DMS79 treated with DMSO at 0.1 percent for 48 hours (cell line): Measurements from ENCODE around the gene DMRTB1.
A peak's percentile ranks its signal among the peaks of the same experiment; 100 is the strongest.

ENCODE experiments used
- DNase-seq: peaks from one replicate; lab custom pipeline; 2025; lab: John Stamatoyannopoulos, UW

Gene DMRTB1

DNA sequence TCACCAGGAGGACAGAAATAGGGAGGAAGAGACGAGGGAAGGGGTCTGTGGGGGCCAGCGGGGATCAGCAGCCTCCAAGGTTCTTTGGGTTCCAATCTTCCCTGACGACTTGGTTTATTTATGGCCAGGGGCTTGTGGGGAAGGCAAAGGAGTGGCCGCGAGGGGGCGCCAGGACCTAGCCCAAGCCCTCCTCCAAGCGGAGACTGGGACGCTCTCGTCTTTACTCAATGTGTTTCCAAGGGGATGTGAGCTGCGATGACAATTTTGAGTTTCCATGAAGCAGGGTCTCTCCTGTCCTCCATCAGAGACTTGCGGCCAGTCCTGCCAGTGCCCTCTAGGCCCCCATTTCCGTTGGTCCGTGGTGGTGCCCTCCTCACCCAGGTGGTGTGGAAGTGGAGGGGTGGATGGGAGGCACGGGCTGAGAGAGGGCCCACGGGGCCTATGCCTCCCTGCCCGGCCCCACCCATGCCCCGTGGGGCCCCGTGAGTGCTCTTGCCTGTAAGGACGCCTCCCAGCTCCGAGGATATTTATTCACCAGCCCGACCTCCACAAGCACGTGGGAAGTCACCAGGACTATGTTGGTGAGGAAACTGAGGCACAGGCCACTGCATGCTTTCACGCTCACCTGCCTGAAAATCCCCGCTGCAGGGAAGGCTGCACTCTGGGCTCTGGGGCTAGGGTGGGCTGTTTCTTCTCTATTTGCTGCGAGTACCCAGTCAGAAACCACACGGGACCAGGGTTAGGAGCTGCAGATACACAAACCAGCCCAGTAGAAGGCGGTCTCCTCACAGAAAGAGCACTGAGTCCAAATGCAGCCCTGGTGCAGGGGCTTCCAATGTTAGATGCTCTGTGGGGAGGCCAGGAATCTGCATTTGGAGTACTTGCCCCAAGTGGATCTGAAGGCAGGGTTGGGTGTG lies 26.5 kb downstream of the DMRTB1 start:
- DNase-seq = peak; percentile 79

DNA sequence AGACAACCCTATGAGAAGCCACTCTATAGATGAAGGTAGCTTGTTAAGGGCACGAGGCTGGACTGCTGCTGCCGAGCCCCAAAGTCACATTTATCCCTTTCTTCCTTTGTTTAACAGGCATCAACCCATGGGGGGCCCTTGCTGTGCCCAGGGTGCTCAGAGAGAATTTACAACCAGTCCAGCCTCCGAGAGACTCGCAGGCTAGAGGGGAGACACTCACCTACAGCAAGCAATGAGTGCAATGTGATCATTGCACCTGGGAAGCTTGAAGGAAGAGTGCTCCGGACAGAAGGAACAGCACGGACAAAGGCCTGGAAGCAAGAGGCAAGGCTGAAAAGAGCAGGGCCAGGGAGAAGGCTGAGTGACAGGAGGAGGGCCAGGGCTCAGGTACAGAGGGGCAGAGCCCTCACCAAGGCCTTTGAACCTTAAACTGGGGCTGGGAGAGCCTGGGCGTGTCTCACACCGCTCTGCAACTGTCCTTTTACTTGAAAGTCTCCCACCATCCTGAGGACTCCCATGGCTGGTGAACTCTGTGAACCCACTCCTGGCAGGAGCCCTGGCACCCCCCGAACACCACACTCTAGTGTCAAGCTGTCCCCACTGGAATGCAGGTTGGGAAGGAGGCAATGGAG lies 27.3 kb downstream of the DMRTB1 start:
- DNase-seq = no peak

DNA sequence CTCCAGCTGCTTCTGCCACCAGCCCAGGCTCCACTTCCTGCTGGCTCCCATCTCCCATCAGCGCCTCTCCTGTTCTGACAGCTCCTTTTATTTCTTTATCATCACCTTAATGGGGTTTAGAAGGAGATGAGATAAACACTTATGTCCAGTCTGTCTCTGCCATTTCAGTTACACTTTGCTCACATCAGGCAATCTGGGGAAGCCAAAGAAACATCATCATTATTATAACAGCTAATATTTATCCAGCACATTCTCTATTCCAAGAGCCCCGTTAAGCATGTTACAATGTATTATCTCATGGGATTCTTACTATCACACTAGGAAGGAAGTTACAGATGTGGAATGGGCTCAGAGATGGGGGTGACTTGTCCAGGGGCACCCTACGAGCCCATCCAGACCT lies 31.2 kb downstream of the DMRTB1 start:
- no peak for DNase-seq

- no peak for DNase-seq
These were observed 36.6 kb downstream of the DMRTB1 start for GRCh38 chr1:53495633-53496345.

DNA sequence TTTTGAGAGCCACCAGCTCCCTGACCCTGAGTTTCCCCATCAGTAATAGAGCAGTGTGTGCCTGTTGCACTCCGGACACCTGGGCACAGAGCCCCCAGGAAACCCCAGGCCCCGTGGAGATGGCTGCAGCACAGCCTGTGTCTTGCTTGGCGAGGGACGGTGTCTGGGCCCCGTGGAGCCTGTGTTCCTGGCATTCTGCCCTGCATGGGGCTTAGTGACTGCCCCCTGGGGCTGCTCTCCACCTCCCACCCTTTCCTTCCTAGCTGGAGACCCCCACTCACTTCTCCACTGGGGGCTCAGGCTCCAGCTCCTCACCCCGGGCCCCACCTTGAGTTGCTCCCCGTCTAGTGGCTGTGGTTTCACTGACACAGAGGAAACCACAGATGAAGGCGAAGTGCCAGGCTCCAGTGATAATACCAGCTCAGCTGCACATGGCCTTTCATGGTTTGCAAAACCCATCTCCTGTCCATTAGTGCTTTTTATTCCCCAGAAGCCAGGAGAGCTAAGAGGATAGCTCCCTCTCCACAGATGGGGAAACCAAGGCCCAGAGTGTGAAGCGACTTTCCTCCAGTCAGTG lies 39.4 kb downstream of the DMRTB1 start:
- DNase-seq = peak; percentile 65

DNA sequence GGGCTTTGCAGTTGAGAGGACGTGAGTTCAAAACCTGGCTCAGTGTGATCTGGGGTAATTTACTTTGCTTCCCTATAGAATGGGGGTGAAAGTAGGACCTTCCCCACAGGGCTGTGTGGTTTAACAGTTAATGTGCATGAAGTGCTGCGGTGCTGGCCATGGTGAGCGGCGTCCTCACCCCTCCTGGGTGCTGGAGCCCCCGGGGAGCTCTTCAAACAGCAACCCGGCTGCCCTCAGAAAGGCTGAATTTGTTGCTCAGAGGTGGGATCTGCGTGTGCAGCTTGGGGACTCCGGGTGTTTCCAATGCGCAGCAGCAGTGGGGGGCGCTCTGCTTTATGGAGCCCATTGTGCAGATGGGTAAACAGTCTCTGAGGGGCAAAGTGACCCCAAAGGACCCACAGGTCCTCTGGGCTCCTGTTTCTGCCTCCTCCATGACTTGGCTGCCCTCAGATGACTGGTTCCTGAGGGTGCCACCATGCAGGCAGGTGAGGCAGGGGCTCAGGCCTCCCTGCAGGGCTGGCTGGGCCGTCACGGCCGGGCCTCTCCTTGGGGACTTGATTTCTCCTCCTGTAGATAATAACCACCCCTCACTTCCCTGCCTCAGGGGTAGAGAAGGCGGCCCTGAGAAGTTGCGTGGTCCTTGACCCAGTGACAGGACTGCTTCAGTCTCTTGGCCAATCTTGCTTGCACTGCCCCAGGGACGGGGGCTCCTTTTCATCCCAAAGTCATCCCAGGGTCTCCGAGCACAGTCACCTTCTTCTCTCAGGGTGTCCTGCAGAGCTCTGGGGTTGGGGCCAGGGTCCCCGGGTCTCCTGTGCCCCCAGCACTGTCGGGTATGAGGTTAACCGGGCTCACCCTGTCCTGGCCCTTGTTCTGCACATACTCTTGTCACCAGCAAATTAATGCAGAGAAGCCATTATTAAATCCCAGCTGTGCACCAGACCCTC lies 40.3 kb downstream of the DMRTB1 start:
- DNase-seq = no peak

- DNase-seq = peak; percentile 89
These were observed 41.2 kb downstream of the DMRTB1 start for GRCh38 chr1:53500204-53501064.

DNA sequence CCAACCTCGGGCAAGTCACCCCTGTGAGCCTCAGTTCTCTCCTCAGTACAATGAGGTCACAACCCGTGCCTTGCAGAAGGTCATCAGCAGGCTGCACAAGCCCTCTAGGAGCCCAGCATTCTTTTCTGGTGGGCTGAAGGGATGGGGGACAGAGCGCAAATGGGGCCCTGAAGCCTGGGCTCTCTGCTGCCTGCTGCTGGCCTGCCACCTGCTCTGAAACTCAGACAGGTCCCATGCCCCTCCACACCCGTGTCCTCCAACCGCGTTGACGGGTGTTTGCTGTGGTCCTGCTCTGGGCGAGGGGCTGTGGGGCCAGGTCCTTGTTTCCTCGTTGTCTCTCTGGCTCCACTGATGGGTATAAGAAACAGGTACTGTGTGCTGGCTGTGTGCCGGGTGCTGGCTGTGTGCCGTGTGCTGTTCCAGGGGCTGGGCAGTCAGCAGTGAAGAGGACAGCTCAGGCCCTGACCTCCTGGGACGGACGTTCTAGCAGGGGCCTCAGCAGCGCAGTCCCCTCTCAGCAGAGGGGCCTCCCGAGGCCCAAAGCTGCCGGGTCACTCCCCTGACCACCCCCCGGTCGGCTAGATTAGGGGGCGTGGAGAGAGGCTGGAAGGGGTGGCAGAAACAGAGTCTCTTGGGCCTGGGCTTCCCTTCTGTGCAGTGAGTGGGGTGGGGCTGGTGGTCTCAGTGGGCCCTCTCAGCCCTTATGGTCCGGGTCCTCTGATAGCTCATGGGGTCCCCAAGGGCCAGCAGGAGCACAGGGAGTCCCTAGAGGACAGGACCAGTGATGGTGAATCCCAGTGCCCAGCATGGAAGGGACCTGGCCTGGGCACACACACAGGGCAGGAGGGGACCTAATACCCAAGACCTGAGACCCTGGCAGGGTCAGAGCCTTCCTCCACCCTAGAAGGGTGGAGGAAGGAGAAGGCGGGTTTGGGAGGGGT lies 42.1 kb downstream of the DMRTB1 start:
- peak; percentile 49 for DNase-seq

DNA sequence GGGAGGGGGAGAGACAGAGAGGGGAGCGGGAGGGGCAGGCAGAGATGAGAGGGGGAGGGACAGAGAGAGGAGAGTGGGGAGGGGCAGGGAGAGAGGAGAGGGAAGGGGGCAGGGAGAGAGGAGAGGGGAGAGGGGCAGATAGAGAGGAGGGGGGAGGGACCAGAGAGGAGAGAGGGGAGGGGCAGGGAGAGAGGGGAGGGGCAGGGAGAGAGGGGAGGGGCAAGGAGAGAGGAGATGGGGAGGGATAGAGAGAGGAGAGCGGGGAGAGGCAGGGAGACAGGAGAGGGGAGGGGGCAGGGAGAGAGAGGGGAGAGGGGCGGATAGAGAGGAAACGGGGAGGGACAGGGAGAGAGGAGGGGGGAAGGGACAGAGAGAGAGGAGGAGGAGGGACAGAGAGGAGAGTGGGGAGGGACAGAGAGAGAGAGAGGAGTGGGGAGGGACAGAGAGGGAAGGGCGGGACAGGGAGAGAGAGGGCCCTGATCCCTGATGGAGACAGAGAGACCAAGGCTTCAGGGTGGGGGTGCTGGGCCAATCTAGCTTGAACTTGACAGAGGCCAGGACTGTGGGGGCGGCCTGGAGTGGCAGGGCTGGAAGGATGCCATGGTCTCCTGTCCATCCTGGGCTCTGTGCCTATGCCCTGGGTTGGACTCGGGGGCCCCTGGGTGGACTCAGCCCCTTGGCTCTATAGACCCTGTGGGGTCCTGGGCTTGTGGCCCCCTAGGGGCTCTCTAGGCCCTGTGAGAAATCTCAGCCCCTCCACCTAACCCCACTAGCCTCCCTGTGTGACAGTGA lies 43.6 kb downstream of the DMRTB1 start:
- peak; percentile 80 for DNase-seq

DNA sequence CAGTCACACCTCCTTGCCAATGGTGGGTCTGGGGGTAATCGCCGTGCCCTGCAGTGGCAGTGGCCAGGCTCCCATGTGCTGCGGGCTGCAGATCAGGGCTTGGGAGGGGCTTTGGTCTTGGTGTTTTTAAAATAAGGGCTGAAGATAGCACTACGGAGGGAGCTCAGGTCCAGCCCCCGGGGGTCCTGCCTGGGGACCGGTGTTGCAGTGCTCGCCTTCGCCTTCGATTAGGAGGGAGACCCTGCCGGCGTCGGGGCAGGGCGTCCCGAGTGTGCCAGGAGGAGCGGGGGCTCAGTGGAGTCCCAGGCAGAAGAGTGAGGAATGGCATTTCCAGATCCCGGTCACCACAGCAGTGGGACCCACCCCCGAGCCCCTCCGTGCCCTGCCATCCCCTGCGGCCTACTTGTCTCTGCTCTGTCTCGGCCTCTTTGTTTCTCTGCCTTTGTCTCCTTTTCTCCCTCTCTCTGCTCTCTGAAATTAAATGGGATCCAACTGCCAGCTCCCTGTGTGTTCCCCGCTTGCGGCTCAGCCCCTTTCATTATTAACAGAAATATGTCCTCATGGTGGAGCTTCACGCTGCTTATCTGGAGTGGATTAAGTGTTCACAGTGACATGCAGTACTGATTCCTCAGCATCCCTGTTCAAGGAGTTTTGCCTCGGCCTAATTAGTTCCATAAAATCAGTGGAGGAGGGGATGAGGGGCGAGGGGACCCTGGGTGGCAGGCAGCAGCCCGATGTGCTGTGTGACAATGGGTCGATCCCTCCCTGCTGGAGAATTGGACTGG lies 44.4 kb downstream of the DMRTB1 start:
- peak; percentile 35 for DNase-seq

GRCh38 chr1:53504901-53505300 lies 45.7 kb downstream of the DMRTB1 start:
- no peak for DNase-seq

DNA sequence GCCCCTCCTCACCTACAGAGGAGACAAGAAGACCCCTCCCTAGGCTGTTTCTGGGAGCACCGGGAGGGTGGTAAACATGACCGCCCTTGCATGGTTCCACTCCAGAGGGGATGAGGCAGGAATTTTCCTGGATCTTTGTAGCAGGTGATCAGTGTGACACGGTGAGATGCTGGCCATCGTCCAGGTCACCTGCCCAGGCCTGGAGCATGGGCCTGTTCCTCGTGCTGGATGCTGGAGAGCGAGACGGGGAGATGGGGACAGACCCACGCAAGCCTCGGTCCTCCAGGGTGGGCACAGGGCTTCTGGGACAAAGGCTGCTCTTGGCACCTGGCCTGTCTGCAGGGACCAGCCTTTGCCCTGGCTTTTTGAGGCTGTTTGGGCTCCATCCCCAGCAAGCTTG lies 46.2 kb downstream of the DMRTB1 start:
- peak; percentile 43 for DNase-seq

GRCh38 chr1:53505891-53506290 lies 46.7 kb downstream of the DMRTB1 start:
- DNase-seq = no peak

DNA sequence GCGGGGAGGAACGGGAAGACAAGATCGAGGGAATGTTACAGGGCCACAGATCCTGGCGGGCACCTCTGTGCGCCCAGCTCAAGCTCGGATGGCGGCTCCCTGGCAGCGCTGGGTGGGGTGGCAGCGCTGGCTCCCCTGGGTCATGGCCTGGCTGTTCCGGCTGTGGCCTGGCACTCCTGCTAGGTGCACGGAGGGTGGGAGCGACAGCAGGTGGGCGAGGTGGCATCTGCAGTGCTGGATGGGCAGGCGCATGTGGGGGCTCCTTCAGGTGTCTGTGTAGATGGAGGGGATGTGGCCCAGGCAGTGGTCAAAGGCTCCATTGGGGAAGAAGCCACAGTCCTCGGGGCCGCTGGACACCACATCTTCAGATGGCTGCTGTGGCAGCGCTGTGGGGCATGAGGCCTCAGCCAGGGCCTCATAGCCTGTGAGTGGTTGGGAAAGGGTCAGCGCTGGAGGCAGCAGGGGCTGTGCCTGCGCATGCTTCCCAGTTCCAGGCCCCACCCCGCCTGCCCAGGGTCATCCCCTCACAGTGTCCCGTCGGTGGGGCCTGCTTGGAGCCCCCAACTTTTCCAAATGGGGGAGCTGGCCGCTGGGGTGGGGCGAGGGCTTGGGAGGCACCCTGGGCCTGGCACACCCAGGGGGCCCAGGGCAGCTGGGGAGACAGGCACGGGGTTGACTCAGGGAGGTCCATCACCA lies 47.3 kb downstream of the DMRTB1 start:
- DNase-seq = no peak

DNA sequence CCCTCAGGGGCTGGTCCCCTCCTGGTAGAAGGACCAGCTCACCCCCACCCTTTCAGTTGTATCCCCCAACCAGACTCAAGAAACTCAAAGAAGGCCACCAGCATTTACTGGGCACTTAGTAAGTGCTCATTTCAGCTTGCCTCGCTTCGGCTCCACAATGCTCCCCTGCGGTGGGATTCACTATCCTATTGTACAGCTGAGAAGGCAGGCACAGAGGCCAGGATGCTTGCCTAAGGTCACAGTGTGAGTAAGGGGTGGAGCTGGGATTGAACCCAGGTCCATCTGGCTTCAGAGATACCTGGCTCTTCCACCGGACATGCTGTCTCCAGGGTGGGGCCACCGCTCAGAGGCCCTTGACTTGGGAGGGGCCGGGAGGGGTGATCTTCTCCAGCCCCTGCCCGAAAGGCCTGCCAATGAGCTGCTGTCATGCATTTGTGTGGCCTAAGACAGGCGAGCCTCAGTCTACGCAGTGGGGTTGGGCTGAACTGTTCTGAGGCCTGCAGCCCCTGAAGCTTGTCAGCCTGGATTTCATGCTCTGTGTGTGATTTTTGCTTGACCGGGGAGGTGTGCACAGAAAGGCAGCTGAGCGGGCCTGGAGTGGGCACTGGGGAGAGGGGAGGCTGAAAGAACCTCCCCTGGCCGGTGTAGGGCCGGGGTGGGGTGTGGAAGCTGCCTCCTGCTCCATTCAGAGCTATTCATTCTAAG lies 48.1 kb downstream of the DMRTB1 start:
- DNase-seq = no peak
